Measurements from ENCODE around the gene CORO6. TPM values are rescaled to one million over a fixed set of nuclear protein-coding genes. Genes with fewer than 3 reads are reported as not detected.

Gene CORO6
- total RNA-seq (2014; rRNA removed; shearing (Covaris generic)) = 0.66 and 0.83 TPM in 2 replicates

GRCh38 chr17:29622337-29623282, at the start of gene CORO6:
Gene CORO6, minus strand, starts transcription at chr17:29622912. Its CDS starts 1,491 bp downstream, at chr17:29621421.

GRCh38 chr17:29592850-29593551, 29.7 kb downstream of the CORO6 start, which contains the start of gene ANKRD13B:
Gene ANKRD13B, plus strand, starts transcription at chr17:29593132. Its CDS starts 490 bp downstream, at chr17:29593622.

GRCh38 chr17:29589524-29590410, 32.9 kb downstream of the CORO6 start, which contains the start of gene GIT1:
Gene GIT1, minus strand, starts transcription at chr17:29589648. Its CDS starts 270 bp downstream, at chr17:29589378.

GRCh38 chr17:29568331-29569244, 54.1 kb downstream of the CORO6 start, which contains the start of gene TP53I13:
Gene TP53I13, plus strand, starts transcription at chr17:29568701. Its CDS starts 58 bp downstream, at chr17:29568759.

GRCh38 chr17:29566473-29567303, 56.0 kb downstream of the CORO6 start, which contains the start of gene ABHD15:
Gene ABHD15, minus strand, starts transcription at chr17:29567037. Its CDS starts 71 bp downstream, at chr17:29566966.

Small RNAs within 50 kb of the gene (small RNA-seq; reads per million reads assigned to genes)
- not detected for gene RNU6-920P

Other genes starting within 250 kb of the CORO6 start
- 29.6 and 37.1 TPM in 2 replicates for gene TAOK1, start 232.5 kb downstream of the CORO6 start, total RNA-seq (2014; rRNA removed; shearing (Covaris generic))
- gene ABHD15, start 55.9 kb downstream of the CORO6 start, total RNA-seq (2014; rRNA removed; shearing (Covaris generic)) = 5.8 and 6.2 TPM in 2 replicates
- gene TP53I13, start 54.2 kb downstream of the CORO6 start, total RNA-seq (2014; rRNA removed; shearing (Covaris generic)) = 64.7 and 73.3 TPM in 2 replicates
- gene GIT1, start 33.3 kb downstream of the CORO6 start, total RNA-seq (2014; rRNA removed; shearing (Covaris generic)) = 54.1 and 64.7 TPM in 2 replicates
- 22.4 and 24.4 TPM in 2 replicates for gene ANKRD13B, start 29.8 kb downstream of the CORO6 start, total RNA-seq (2014; rRNA removed; shearing (Covaris generic))